ENCODE results near the gene MAP1A.

The MAP1A gene

DNA sequence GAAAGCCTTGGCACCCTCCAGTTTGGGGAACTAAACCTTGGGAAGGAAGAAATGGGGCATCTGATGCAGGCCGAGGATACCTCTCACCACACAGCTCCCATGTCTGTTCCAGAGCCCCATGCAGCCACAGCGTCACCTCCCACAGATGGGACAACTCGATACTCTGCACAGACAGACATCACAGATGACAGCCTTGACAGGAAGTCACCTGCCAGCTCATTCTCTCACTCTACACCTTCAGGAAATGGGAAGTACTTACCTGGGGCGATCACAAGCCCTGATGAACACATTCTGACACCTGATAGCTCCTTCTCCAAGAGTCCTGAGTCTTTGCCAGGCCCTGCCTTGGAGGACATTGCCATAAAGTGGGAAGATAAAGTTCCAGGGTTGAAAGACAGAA lies 7.7 kb downstream of the MAP1A start:
- H3K36me3 ChIP-seq, result peaks cover 74% of the 10 kb centered on the region
- H3K4me3 ChIP-seq (ENCODE audit: low read depth, low read length), result no peak overlapping the region
- no peak for DNase-seq
- TF ChIP-seq, protein P1, sequence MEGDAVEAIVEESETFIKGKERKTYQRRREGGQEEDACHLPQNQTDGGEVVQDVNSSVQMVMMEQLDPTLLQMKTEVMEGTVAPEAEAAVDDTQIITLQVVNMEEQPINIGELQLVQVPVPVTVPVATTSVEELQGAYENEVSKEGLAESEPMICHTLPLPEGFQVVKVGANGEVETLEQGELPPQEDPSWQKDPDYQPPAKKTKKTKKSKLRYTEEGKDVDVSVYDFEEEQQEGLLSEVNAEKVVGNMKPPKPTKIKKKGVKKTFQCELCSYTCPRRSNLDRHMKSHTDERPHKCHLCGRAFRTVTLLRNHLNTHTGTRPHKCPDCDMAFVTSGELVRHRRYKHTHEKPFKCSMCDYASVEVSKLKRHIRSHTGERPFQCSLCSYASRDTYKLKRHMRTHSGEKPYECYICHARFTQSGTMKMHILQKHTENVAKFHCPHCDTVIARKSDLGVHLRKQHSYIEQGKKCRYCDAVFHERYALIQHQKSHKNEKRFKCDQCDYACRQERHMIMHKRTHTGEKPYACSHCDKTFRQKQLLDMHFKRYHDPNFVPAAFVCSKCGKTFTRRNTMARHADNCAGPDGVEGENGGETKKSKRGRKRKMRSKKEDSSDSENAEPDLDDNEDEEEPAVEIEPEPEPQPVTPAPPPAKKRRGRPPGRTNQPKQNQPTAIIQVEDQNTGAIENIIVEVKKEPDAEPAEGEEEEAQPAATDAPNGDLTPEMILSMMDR (IDR thresholded peaks at IDR 0.05; ENCODE audit: low read depth, low read length), result no peak
- no peaks in the 10 kb centered on the region for H3K4me1 ChIP-seq
- no peaks in the 10 kb centered on the region for H3K27me3 ChIP-seq
- no peaks in the 10 kb centered on the region for H3K9me3 ChIP-seq

DNA sequence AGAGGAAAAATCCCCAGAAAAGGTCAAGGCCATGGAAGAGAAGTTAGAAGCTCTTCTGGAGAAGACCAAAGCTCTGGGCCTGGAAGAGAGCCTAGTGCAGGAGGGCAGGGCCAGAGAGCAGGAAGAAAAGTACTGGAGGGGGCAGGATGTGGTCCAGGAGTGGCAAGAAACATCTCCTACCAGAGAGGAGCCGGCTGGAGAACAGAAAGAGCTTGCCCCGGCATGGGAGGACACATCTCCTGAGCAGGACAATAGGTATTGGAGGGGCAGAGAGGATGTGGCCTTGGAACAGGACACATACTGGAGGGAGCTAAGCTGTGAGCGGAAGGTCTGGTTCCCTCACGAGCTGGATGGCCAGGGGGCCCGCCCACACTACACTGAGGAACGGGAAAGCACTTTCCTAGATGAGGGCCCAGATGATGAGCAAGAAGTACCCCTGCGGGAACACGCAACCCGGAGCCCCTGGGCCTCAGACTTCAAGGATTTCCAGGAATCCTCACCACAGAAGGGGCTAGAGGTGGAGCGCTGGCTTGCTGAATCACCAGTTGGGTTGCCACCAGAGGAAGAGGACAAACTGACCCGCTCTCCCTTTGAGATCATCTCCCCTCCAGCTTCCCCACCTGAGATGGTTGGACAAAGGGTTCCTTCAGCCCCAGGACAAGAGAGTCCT lies 9.0 kb downstream of the MAP1A start:
- Histone ChIP-seq H3K9me3 (no peaks in the 10 kb centered on the region), H3K4me3 (ENCODE audit: low read depth, low read length) (no peak overlapping the region), H3K36me3 (peaks cover 62% of the 10 kb centered on the region), H3K4me1 (no peaks in the 10 kb centered on the region), H3K27me3 (no peaks in the 10 kb centered on the region)
- DNase-seq, result no peak
- TF ChIP-seq, protein P1 (IDR thresholded peaks at IDR 0.05; ENCODE audit: low read depth, low read length), result no peak

DNA sequence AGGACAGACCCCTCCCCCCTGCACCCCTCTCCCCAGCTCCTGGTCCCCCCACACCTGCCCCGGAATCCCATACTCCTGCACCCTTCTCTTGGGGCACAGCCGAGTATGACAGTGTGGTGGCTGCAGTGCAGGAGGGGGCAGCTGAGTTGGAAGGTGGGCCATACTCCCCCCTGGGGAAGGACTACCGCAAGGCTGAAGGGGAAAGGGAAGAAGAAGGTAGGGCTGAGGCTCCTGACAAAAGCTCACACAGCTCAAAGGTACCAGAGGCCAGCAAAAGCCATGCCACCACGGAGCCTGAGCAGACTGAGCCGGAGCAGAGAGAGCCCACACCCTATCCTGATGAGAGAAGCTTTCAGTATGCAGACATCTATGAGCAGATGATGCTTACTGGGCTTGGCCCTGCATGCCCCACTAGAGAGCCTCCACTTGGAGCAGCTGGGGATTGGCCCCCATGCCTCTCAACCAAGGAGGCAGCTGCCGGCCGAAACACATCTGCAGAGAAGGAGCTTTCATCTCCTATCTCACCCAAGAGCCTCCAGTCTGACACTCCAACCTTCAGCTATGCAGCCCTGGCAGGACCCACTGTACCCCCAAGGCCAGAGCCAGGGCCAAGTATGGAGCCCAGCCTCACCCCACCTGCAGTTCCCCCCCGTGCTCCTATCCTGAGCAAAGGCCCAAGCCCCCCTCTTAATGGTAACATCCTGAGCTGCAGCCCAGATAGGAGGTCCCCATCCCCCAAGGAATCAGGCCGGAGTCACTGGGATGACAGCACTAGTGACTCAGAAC lies 9.8 kb downstream of the MAP1A start:
- Histone ChIP-seq H3K4me3 (ENCODE audit: low read depth, low read length) (no peak overlapping the region), H3K9me3 (no peaks in the 10 kb centered on the region), H3K27me3 (no peaks in the 10 kb centered on the region), H3K36me3 (peaks cover 53% of the 10 kb centered on the region), H3K4me1 (no peaks in the 10 kb centered on the region)
- DNase-seq, result no peak
- TF ChIP-seq, protein P1 (IDR thresholded peaks at IDR 0.05; ENCODE audit: low read depth, low read length), result no peak

DNA sequence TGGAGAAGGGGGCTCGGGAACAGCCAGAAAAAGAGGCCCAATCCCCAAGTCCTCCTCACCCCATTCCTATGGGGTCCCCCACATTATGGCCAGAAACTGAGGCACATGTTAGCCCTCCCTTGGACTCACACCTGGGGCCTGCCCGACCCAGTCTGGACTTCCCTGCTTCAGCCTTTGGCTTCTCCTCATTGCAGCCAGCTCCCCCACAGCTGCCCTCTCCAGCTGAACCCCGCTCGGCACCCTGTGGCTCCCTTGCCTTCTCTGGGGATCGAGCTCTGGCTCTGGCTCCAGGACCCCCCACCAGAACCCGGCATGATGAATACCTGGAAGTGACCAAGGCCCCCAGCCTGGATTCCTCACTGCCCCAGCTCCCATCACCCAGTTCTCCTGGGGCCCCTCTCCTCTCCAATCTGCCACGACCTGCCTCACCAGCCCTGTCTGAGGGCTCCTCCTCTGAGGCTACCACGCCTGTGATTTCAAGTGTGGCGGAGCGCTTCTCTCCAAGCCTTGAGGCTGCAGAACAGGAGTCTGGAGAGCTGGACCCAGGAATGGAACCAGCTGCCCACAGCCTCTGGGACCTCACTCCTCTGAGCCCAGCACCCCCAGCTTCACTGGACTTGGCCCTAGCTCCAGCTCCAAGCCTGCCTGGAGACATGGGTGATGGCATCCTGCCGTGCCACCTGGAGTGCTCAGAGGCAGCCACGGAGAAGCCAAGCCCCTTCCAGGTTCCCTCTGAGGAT lies 10.6 kb downstream of the MAP1A start:
- Histone ChIP-seq H3K9me3 (no peaks in the 10 kb centered on the region), H3K36me3 (peaks cover 46% of the 10 kb centered on the region), H3K4me1 (no peaks in the 10 kb centered on the region), H3K4me3 (ENCODE audit: low read depth, low read length) (no peak overlapping the region), H3K27me3 (no peaks in the 10 kb centered on the region)
- no peak for DNase-seq
- TF ChIP-seq, protein P1 (IDR thresholded peaks at IDR 0.05; ENCODE audit: low read depth, low read length), result no peak

DNA sequence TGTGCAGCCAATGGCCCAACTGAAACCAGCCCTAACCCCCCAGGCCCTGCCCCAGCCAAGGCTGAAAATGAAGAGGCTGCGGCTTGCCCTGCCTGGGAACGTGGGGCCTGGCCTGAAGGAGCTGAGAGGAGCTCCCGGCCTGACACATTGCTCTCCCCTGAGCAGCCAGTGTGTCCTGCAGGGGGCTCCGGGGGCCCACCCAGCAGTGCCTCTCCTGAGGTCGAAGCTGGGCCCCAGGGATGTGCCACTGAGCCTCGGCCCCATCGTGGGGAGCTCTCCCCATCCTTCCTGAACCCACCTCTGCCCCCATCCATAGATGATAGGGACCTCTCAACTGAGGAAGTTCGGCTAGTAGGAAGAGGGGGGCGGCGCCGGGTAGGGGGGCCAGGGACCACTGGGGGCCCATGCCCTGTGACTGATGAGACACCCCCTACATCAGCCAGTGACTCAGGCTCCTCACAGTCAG lies 11.2 kb downstream of the MAP1A start:
- no peak for DNase-seq
- Histone ChIP-seq H3K4me1 (no peaks in the 10 kb centered on the region), H3K4me3 (ENCODE audit: low read depth, low read length) (no peak overlapping the region), H3K27me3 (no peaks in the 10 kb centered on the region), H3K9me3 (no peaks in the 10 kb centered on the region), H3K36me3 (peaks cover 40% of the 10 kb centered on the region)
- TF ChIP-seq, protein P1 (IDR thresholded peaks at IDR 0.05; ENCODE audit: low read depth, low read length), result no peak

Measured in BE2C (cell line).